Breast epithelium (tissue), 4 donors: ENCODE results near the gene FGGY. TPM values are rescaled to one million over a fixed set of nuclear protein-coding genes. Genes with fewer than 3 reads are reported as not detected.

ENCODE experiments used
- DNase-seq, 2 donors: peaks; one replicate each; pipeline ENCODE4 v3.0.0-alpha.2; 2019; ENCODE audit warnings: low spot score in 2 of 2
- H3K27ac ChIP-seq, 2 donors: fragments of 200-600 bp; sonication (generic) in 1 of 2; one replicate each; pipeline ENCODE4 v1.5.1; 2016 to 2019; ENCODE audit warnings: mild to moderate bottlenecking in 1 of 2
- H3K27me3 ChIP-seq, 2 donors: fragments of 200-600 bp; sonication (generic) in 1 of 2; one replicate each; pipeline versions ENCODE4 v1.5.1 to v1.6.0; 2017 to 2019; ENCODE audit warnings: control low read depth in 1 of 2, mild to moderate bottlenecking in 1 of 2
- H3K36me3 ChIP-seq: fragments of 200-600 bp; one replicate; pipeline ENCODE4 v1.5.1; 2019
- H3K4me1 ChIP-seq, 2 donors: fragments of 200-600 bp; sonication (generic); one replicate each; pipeline ENCODE4 v1.5.1; 2016 to 2019; ENCODE audit warnings: control low read depth in 1 of 2
- H3K4me3 ChIP-seq, 3 donors: fragments of 200-600 bp; sonication (generic); 1 replicate in 2 of 3; 2 replicates in 1 of 3; pipeline ENCODE4 v1.5.1; 2016 to 2019; ENCODE audit warnings: mild to moderate bottlenecking in 3 of 3, moderate library complexity in 2 of 3
- H3K9me3 ChIP-seq, 2 donors: fragments of 200-600 bp; sonication (generic) in 1 of 2; one replicate each; pipeline ENCODE4 v1.5.1; 2016 to 2019; ENCODE audit warnings: control low read depth in 1 of 2
- POLR2A ChIP-seq: fragments of 450-650 bp; IDR thresholded peaks from one replicate; pipeline ENCODE4 v1.6.1; 2016; ENCODE audit warnings: antibody characterized with exemption, mild to moderate bottlenecking, moderate library complexity
- POLR2AphosphoS5 ChIP-seq, 3 donors: sonication (generic); formaldehyde crosslinking; IDR thresholded peaks; one replicate each; pipeline ENCODE4 v1.6.1; 2017; ENCODE audit warnings: antibody characterized with exemption in 3 of 3
- intact Hi-C: fragments of 100-400 bp; cut with DNase I; formaldehyde crosslinking; loops from one replicate; pipeline ENCODE4 v1.15.1; 2023; ENCODE audit warnings: low total_unique reads
- total RNA-seq, 3 donors: library from RNA; depleted of rRNA; stranded (reverse); fragments of >200 nt; gene quantifications; one replicate each; pipeline ENCODE4 v1.1.0, GENCODE V29; 2016
- TF ChIP-seq, protein P1 (sequence below), 3 donors: fragments of 450-650 bp; IDR thresholded peaks; one replicate each; pipeline ENCODE4 v1.5.1; 2016 to 2017; ENCODE audit warnings: antibody characterized with exemption in 3 of 3, mild to moderate bottlenecking in 3 of 3, moderate library complexity in 3 of 3

Gene FGGY
- total RNA-seq, 3 donors from 2014 or later = 16.2 to 50.3 (median 29.2) TPM

DNA sequence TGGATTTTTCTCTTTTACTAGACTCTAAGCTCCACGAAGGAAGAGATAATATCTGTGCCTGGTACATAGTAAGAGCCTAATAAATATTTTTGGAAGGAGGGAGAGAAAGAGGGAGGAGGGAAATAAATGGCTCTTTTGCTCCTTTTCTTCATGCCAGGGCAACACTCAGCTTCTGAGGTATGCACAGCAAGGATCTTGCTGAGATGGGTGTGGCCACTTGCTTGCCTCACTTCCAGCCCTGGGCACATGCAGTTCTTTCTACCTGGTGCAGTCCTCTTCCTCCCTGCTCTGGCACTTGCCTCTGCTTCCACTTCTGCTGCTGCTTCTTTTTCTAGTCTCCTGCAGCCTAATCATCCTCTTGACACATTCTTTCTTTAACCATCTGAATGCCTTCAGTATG lies 148.1 kb downstream of the FGGY start:
- TF ChIP-seq POLR2A (no peak), POLR2AphosphoS5 (IDR thresholded peaks at IDR 0.05) (no peak)
- TF ChIP-seq, protein P1, sequence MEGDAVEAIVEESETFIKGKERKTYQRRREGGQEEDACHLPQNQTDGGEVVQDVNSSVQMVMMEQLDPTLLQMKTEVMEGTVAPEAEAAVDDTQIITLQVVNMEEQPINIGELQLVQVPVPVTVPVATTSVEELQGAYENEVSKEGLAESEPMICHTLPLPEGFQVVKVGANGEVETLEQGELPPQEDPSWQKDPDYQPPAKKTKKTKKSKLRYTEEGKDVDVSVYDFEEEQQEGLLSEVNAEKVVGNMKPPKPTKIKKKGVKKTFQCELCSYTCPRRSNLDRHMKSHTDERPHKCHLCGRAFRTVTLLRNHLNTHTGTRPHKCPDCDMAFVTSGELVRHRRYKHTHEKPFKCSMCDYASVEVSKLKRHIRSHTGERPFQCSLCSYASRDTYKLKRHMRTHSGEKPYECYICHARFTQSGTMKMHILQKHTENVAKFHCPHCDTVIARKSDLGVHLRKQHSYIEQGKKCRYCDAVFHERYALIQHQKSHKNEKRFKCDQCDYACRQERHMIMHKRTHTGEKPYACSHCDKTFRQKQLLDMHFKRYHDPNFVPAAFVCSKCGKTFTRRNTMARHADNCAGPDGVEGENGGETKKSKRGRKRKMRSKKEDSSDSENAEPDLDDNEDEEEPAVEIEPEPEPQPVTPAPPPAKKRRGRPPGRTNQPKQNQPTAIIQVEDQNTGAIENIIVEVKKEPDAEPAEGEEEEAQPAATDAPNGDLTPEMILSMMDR (IDR thresholded peaks at IDR 0.05) = no peak
- Histone ChIP-seq H3K27ac (no peak overlapping the region), H3K4me1 (peaks cover 0 to 4% of the 10 kb centered on the region in 2 donors), H3K27me3 (no peaks in the 10 kb centered on the region), H3K9me3 (no peaks in the 10 kb centered on the region), H3K4me3 (no peak overlapping the region), H3K36me3 (no peaks in the 10 kb centered on the region)
- DNase-seq = no peak
- intact Hi-C loops = no loop called here

DNA sequence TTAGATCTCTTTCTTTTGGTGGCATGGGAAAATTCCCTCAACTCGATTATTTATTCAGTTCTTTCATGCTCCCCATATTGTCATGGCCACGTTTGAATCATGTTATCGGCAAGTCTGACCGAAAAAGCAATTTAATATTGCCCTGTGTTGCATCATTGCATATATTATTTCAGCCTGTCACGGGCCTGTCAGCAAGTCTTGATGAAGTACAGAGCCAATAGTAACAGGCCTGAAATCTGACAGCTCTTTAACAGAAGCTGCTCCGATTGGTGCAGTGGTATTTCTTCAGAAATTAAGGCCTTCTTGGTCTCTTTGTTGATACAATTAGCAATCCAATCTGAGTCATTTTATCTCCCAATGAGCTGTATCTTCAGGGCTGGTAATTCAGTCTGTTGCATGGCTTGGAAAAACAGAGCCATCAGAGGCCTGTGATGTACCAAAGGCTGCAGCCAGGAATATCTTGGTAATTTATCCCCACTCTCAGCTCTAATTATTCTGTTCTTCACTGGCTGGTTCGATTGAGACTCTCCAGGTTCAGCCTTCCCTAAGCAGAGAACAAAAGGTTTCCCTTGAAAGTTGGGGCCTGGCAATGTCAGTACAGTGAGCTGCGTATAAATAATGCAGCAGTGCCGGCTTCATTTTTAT lies 149.5 kb downstream of the FGGY start:
- no peaks in the 10 kb centered on the region for H3K9me3 ChIP-seq
- no peaks in the 10 kb centered on the region for H3K27me3 ChIP-seq
- H3K36me3 ChIP-seq = no peaks in the 10 kb centered on the region
- peak in 1 of 3 donors; percentile 63 for TF ChIP-seq POLR2AphosphoS5 (IDR thresholded peaks at IDR 0.05)
- TF ChIP-seq POLR2A = no peak
- intact Hi-C loops = no loop called here
- H3K27ac ChIP-seq = no peak overlapping the region
- no peak for DNase-seq
- peaks cover 0 to 4% of the 10 kb centered on the region in 2 donors for H3K4me1 ChIP-seq
- no peak overlapping the region for H3K4me3 ChIP-seq

DNA sequence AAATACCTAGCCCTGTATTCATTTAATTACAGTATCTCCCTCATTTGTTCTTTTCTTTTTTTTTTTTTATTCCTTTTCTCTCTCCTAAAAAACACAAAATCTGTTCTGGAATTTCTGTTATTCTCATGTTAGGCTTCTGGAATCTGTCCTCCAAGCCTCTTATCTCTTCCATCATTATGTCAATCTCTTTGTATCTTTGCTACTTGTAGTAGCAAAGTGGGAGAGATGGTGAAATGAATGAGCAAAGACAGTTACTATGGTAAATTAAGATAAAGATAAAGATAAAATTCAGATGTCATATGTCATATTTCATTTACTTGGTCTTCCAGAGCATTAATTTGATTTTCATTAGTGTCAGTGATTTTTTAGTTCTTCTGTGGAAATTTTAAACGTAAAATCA lies 155.1 kb downstream of the FGGY start:
- TF ChIP-seq, protein P1 (IDR thresholded peaks at IDR 0.05) = no peak
- TF ChIP-seq POLR2A (no peak), POLR2AphosphoS5 (IDR thresholded peaks at IDR 0.05) (no peak)
- Histone ChIP-seq H3K9me3 (no peaks in the 10 kb centered on the region), H3K4me3 (no peak overlapping the region), H3K4me1 (no peaks in the 10 kb centered on the region), H3K27ac (no peak overlapping the region), H3K27me3 (no peaks in the 10 kb centered on the region), H3K36me3 (no peaks in the 10 kb centered on the region)
- intact Hi-C loops = no loop called here
- no peak for DNase-seq

DNA sequence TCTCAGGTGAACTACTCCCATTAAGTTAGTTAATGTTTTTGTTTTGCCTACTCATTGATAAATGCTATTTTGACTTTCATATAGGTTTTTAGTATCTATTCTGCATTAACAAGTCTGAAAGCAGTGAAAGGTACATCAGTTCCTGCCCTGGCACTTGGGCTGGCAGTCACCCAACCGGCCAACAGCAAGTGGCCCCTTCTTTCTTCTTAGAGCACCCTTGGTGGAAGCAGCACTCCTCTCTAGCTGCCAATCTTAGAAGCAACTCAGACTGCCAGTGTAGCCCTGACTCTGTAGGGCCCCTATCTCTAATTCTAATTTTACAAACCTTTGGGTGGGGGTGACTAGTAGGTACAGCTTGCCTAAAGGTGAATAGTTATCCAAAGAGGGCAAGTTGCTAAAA lies 155.7 kb downstream of the FGGY start:
- no peak for DNase-seq
- H3K27ac ChIP-seq = no peak overlapping the region
- no peaks in the 10 kb centered on the region for H3K36me3 ChIP-seq
- H3K4me3 ChIP-seq = no peak overlapping the region
- H3K27me3 ChIP-seq = no peaks in the 10 kb centered on the region
- intact Hi-C loops = no loop called here
- TF ChIP-seq POLR2AphosphoS5 (IDR thresholded peaks at IDR 0.05) (no peak), POLR2A (no peak)
- TF ChIP-seq, protein P1 (IDR thresholded peaks at IDR 0.05) = no peak
- H3K9me3 ChIP-seq = no peaks in the 10 kb centered on the region
- no peaks in the 10 kb centered on the region for H3K4me1 ChIP-seq

DNA sequence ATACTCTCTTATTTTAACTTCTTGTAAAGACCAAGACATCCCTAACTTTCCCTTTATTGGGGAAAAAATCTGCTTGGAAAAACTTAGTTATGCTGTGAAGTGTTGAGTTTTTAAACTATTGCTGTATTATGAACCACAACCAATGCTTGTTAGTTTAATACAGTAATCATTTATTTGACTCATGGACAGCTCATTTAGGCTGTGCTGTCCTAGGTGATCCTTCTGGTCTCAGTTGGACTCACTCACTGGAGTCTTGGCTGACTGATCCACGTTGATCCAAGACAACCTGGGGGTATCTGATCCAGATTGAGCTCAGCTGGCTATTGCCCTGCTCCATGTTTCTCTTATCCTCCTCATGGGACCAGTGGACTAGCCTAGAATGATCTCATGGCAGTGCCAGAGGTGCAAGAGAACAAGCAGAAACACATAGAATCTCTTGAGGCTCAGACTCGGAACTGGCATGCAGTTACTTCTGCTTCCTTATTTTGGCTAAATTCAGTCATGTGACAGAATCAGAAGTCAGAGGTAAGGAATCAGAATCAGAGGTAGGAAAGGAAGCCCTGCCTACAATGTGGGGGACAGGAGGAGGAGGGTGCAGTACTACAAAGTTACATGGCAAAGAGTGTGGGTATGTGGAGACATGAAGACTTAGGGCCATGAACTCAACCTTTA lies 156.5 kb downstream of the FGGY start:
- Histone ChIP-seq H3K4me1 (no peaks in the 10 kb centered on the region), H3K27ac (no peak overlapping the region), H3K9me3 (no peaks in the 10 kb centered on the region), H3K4me3 (no peak overlapping the region), H3K36me3 (no peaks in the 10 kb centered on the region), H3K27me3 (no peaks in the 10 kb centered on the region)
- intact Hi-C loops = no loop called here
- DNase-seq = no peak
- no peak for TF ChIP-seq POLR2A
- TF ChIP-seq, protein P1 (IDR thresholded peaks at IDR 0.05) = no peak
